GM12892 (cell line): ENCODE measurements around the gene DCTN2.

Experiments
- DNase-seq: peaks from one replicate; pipeline ENCODE4 v3.0.0; 2011; ENCODE audit not compliant: insufficient read length
- FAIRE-seq: peaks from 2 replicates; lab custom pipeline; 2011; peaks lifted over from hg19 to GRCh38; lab: Jason Lieb, UNC
- POLR2A ChIP-seq: IDR thresholded peaks from 2 replicates; pipeline ENCODE4 v1.6.1; 2011; ENCODE audit warnings: low read depth, low read length, control low read depth
- POLR2AphosphoS5 ChIP-seq: IDR thresholded peaks from 2 replicates; pipeline ENCODE4 v1.6.1; 2011; ENCODE audit warnings: low read depth, low read length, control low read depth
- TAF1 ChIP-seq: IDR thresholded peaks from 2 replicates; pipeline ENCODE4 v1.6.1; 2011; ENCODE audit warnings: low read depth, mild to moderate bottlenecking, control low read depth, low read length, borderline replicate concordance

Gene DCTN2

DNA sequence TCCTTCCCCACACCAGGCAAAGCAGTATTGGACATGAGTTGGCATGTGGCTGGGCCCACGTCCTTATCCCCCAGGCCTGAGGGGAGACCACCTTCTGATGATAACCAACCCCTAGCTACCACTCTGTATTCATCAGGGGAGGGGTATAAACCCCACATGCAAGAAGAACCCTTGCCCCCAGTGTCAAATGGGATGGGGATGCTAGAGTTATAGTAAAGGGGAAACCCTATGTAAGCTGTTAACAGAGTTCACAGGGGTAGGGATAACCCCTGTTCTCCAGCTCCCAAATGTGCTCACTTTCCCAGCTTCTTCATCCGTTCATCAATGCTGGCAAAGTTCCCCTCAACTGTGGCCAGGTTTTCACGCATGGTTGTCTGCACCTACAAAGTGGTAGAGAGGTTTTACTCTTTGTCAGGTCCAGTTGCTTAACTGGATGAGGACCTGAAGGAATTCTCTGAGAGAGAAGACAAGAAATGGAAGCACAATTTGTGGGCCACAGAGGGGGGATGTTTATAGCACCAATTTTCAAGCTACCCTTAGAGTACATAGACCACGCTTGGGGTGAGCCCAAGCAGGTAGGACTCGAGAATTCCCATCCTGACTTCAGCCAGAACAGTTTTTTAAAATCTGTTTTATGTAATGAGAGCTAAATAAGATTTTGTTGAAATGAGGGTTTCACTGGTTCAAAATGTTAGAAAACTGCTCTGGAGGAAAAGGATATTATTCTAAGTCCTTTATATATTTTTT, 16.4 kb downstream of the DCTN2 start:
- TF ChIP-seq POLR2AphosphoS5 (no peak), TAF1 (no peak), POLR2A (no peak)
- no peak for DNase-seq
- no peak for FAIRE-seq

GRCh38 chr12:57529831-57530230, 17.2 kb downstream of the DCTN2 start:
- DNase-seq (no peak), FAIRE-seq (no peak)
- no peak for TF ChIP-seq POLR2AphosphoS5
- TF ChIP-seq POLR2A = no peak
- TF ChIP-seq TAF1 = no peak

GRCh38 chr12:57528831-57529555, 18.0 kb downstream of the DCTN2 start:
- DNase-seq = no peak
- no peak for FAIRE-seq
- no peak for TF ChIP-seq POLR2AphosphoS5
- no peak for TF ChIP-seq POLR2A
- no peak for TF ChIP-seq TAF1

- TF ChIP-seq POLR2AphosphoS5 (no peak), POLR2A (no peak), TAF1 (no peak)
- FAIRE-seq (no peak), DNase-seq (no peak)
Measured at GRCh38 chr12:57528176-57528575, 18.8 kb downstream of the DCTN2 start.

GRCh38 chr12:57527184-57527583, 19.8 kb downstream of the DCTN2 start:
- TF ChIP-seq POLR2A (no peak), POLR2AphosphoS5 (no peak), TAF1 (no peak)
- FAIRE-seq = no peak
- DNase-seq = no peak

DNA sequence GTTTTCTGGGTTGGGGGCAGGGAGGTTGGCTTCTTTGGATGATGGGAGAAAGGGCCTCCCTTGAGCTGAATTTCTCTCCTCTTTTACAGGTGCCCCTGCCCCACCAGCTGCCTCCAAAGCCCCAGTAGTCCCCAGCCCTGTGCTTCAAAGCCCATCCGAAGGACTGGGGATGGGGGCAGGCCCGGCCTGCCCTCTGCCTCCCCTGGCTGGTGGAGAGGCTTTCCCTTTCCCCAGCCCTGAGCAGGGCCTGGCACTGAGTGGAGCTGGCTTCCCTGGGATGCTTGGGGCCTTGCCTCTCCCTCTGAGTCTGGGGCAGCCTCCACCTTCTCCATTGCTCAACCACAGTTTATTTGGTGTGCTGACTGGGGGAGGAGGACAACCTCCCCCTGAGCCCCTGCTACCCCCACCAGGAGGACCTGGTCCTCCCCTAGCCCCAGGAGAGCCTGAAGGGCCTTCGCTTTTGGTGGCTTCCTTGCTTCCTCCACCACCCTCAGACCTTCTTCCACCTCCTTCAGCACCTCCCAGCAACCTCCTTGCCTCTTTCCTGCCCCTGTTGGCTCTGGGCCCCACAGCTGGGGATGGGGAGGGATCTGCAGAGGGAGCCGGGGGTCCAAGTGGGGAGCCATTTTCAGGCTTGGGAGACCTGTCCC, 20.4 kb downstream of the DCTN2 start:
- DNase-seq = no peak
- TF ChIP-seq TAF1 = no peak
- no peak for TF ChIP-seq POLR2AphosphoS5
- no peak for TF ChIP-seq POLR2A
- no peak for FAIRE-seq

DNA sequence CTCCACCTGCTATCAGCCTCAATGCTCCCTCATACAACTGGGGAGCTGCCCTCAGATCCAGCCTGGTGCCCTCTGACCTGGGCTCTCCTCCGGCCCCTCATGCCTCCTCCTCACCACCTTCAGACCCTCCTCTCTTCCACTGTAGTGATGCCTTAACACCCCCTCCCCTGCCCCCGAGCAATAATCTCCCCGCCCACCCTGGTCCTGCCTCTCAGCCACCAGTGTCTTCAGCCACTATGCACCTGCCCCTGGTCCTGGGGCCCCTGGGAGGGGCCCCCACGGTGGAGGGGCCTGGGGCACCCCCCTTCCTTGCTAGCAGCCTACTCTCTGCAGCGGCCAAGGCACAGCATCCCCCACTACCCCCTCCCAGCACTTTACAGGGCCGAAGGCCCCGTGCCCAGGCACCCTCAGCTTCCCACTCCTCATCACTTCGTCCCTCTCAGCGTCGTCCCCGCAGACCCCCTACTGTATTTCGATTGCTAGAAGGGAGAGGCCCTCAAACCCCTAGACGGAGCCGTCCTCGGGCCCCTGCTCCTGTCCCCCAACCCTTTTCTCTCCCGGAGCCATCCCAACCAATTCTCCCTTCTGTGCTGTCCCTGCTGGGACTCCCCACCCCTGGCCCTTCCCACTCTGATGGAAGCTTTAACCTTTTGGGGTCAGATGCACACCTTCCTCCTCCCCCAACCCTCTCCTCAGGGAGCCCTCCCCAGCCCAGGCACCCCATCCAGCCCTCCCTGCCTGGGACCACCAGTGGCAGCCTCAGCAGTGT, 21.2 kb downstream of the DCTN2 start:
- DNase-seq (no peak), FAIRE-seq (no peak)
- TF ChIP-seq POLR2AphosphoS5 = no peak
- TF ChIP-seq TAF1 = no peak
- no peak for TF ChIP-seq POLR2A

GRCh38 chr12:57524814-57525614, 22.0 kb downstream of the DCTN2 start:
- FAIRE-seq (no peak), DNase-seq (no peak)
- TF ChIP-seq POLR2AphosphoS5 = no peak
- TF ChIP-seq TAF1 = no peak
- no peak for TF ChIP-seq POLR2A

GRCh38 chr12:57523706-57524614, 23.0 kb downstream of the DCTN2 start:
- no peak for TF ChIP-seq POLR2A
- TF ChIP-seq POLR2AphosphoS5 = 0 out of 2 replicates have a peak, but pooled peaks have one; percentile 9
- FAIRE-seq = no peak
- no peak for DNase-seq

DNA sequence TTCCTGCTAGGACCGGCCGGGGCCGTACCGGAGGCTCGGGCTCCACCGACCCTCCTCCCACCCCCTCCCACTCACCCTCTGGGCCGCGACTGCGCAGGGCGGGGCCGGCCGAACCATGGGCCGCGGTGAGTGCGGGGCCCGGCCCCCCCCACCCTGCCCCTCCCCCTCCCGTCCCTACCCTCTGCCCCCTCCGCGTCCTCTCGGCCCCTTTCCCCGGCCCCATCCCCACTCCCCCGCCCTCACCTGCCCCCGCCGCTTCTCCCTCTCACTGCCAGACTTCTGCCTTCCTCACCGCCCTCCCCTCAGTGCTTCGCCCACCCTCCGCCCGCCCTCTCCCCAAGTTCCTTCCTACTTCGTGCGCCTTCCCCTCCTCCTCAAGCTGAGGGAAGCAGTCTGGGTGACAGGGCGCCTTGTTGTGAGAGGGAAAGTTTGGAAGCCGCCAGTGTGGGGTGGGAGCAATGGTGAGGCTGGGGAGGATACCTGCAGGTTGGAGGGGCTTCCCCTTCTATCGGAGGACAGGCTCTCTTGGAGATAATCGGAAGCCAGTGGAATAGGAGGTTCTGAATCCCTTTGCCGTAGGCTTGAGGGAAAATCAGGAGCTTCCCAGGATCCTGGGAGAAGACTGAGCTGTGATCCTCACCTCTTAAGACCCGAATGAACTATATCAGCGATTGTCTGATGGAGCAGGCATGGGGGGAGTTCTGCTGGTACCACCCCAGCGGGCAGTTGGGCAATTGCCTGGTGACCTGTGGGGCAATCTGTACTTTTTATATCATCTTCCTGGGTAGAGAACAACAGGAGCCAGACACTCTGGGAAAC, 23.9 kb downstream of the DCTN2 start:
- DNase-seq (no peak), FAIRE-seq (peak; percentile 72)
- TF ChIP-seq POLR2A = peak; percentile 55; the same call in 1 of the 2 replicates
- no peak for TF ChIP-seq TAF1
